ENCODE data around the gene PACRG.

Gene PACRG

GRCh38 chr6:163118941-163119340 lies 391.2 kb downstream of the PACRG start:
- H3K9me3 ChIP-seq (ENCODE audit: severe bottlenecking): no peaks in the 10 kb centered on the region
- H3K36me3 ChIP-seq (ENCODE audit: low read depth): no peaks in the 10 kb centered on the region
- no peak overlapping the region for H3K4me3 ChIP-seq (ENCODE audit: severe bottlenecking)
- no peak for TF ChIP-seq CTCF (IDR thresholded peaks at IDR 0.05; ENCODE audit: poor library complexity, severe bottlenecking)
- no peaks in the 10 kb centered on the region for H3K4me1 ChIP-seq (ENCODE audit: insufficient read depth, poor library complexity, severe bottlenecking)
- no peaks in the 10 kb centered on the region for H3K27me3 ChIP-seq (ENCODE audit: insufficient read depth, poor library complexity, severe bottlenecking)
- H3K27ac ChIP-seq (ENCODE audit: poor library complexity, severe bottlenecking): no peak overlapping the region
- DNase-seq (ENCODE audit: low spot score): no peak
- no peak for ATAC-seq (ENCODE audit: low read depth)

GRCh38 chr6:163120223-163120622 lies 392.4 kb downstream of the PACRG start:
- H3K27me3 ChIP-seq (ENCODE audit: insufficient read depth, poor library complexity, severe bottlenecking): no peaks in the 10 kb centered on the region
- no peaks in the 10 kb centered on the region for H3K4me1 ChIP-seq (ENCODE audit: insufficient read depth, poor library complexity, severe bottlenecking)
- no peaks in the 10 kb centered on the region for H3K9me3 ChIP-seq (ENCODE audit: severe bottlenecking)
- DNase-seq (ENCODE audit: low spot score) (no peak), ATAC-seq (ENCODE audit: low read depth) (no peak)
- no peaks in the 10 kb centered on the region for H3K36me3 ChIP-seq (ENCODE audit: low read depth)
- H3K4me3 ChIP-seq (ENCODE audit: severe bottlenecking): no peak overlapping the region
- H3K27ac ChIP-seq (ENCODE audit: poor library complexity, severe bottlenecking): no peak overlapping the region
- TF ChIP-seq CTCF (IDR thresholded peaks at IDR 0.05; ENCODE audit: poor library complexity, severe bottlenecking): no peak

GRCh38 chr6:163121270-163121669 lies 393.5 kb downstream of the PACRG start:
- DNase-seq (ENCODE audit: low spot score) (no peak), ATAC-seq (ENCODE audit: low read depth) (no peak)
- H3K27ac ChIP-seq (ENCODE audit: poor library complexity, severe bottlenecking): no peak overlapping the region
- H3K9me3 ChIP-seq (ENCODE audit: severe bottlenecking): no peaks in the 10 kb centered on the region
- TF ChIP-seq CTCF (IDR thresholded peaks at IDR 0.05; ENCODE audit: poor library complexity, severe bottlenecking): no peak
- no peaks in the 10 kb centered on the region for H3K27me3 ChIP-seq (ENCODE audit: insufficient read depth, poor library complexity, severe bottlenecking)
- H3K36me3 ChIP-seq (ENCODE audit: low read depth): no peaks in the 10 kb centered on the region
- H3K4me1 ChIP-seq (ENCODE audit: insufficient read depth, poor library complexity, severe bottlenecking): no peaks in the 10 kb centered on the region
- no peak overlapping the region for H3K4me3 ChIP-seq (ENCODE audit: severe bottlenecking)

- DNase-seq (ENCODE audit: low spot score): no peak
- H3K27ac ChIP-seq (ENCODE audit: poor library complexity, severe bottlenecking): no peak overlapping the region
- no peak for TF ChIP-seq CTCF (IDR thresholded peaks at IDR 0.05; ENCODE audit: poor library complexity, severe bottlenecking)
- no peak for ATAC-seq (ENCODE audit: low read depth)
- H3K9me3 ChIP-seq (ENCODE audit: severe bottlenecking): no peaks in the 10 kb centered on the region
- H3K4me1 ChIP-seq (ENCODE audit: insufficient read depth, poor library complexity, severe bottlenecking): no peaks in the 10 kb centered on the region
- no peaks in the 10 kb centered on the region for H3K36me3 ChIP-seq (ENCODE audit: low read depth)
- H3K27me3 ChIP-seq (ENCODE audit: insufficient read depth, poor library complexity, severe bottlenecking): no peaks in the 10 kb centered on the region
- no peak overlapping the region for H3K4me3 ChIP-seq (ENCODE audit: severe bottlenecking)
These were observed 394.6 kb downstream of the PACRG start for GRCh38 chr6:163122365-163122764.

- H3K4me1 ChIP-seq (ENCODE audit: insufficient read depth, poor library complexity, severe bottlenecking): no peaks in the 10 kb centered on the region
- no peaks in the 10 kb centered on the region for H3K36me3 ChIP-seq (ENCODE audit: low read depth)
- H3K9me3 ChIP-seq (ENCODE audit: severe bottlenecking): no peaks in the 10 kb centered on the region
- DNase-seq (ENCODE audit: low spot score): no peak
- TF ChIP-seq CTCF (IDR thresholded peaks at IDR 0.05; ENCODE audit: poor library complexity, severe bottlenecking): no peak
- no peak overlapping the region for H3K27ac ChIP-seq (ENCODE audit: poor library complexity, severe bottlenecking)
- no peak overlapping the region for H3K4me3 ChIP-seq (ENCODE audit: severe bottlenecking)
- H3K27me3 ChIP-seq (ENCODE audit: insufficient read depth, poor library complexity, severe bottlenecking): no peaks in the 10 kb centered on the region
- ATAC-seq (ENCODE audit: low read depth): no peak
These were observed 395.3 kb downstream of the PACRG start for GRCh38 chr6:163123098-163123497.
